GM21529 (cell line): ENCODE measurements around the gene GABRD.

ENCODE experiments used
- ATAC-seq: cut with Tn5 transposase; IDR thresholded peaks from one replicate; pipeline ENCODE4 v1.9.1; 2021; ENCODE audit not compliant: unreplicated experiment

Gene GABRD

DNA sequence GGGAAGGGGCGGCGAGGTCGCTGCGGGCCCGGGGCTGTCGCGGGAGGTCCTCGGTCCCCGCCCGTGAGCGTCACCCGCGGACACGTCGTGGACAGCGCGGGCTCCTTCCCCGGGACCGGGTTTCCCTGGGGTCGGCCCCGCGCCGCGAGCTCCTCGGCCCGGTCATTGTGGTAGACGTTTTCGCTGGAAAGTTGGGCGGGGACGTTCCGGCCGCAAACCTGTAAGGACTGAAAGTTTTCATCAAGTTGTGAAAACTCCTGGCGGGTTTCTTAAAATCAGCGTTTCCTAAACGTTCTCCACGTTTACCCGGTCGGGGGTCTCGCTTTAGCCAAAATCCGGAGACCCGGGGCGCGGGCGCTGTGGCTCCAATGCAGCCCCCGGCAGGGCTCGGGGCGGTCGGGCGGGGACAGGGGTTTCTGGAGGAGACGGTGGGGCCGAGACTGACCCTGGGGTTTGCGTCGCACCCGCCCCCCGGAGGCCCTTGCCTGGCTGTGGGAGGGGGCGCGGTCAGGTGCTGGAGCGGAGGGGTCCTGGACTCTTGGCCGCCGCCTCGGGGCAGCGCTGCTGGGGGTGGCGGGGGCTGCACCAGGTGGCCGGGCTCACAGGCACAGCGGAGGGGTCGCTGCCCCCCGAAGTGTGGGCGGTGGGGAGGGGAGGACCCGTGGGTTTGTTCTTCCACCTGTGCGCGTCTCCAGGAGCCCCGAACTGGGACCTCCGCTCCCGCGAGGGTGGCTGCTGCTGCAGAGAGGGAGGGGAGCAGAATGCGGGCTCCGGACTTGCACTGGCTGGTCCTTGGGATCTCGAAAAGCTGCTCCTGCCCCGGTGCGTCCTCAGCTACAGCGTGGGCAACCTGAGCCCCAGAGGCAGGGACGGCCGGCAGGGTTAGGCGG lies 31.9 kb downstream of the GABRD start:
- no peak for ATAC-seq

- ATAC-seq, result no peak
These were observed 33.0 kb downstream of the GABRD start for GRCh38 chr1:2052054-2052679.

DNA sequence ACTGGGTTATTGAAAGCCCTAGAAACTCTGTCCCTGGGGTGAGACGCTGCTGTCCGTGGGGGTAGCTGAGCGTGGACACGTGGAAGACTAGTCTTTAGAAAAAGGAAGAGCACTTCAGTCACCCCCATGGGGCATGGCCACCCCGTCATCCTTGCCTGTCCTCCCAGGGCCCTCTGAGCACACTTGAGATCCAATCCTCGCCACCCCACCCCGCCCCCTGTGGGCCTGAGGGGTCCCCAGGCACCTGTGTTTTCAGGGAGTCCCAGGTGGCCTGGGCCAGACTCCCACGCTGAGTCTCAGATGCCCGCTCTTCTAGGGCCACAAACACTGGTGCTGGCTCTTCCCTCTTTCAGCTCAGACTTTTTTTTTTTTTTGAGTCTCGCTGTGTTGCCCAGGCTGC lies 33.6 kb downstream of the GABRD start:
- ATAC-seq, result no peak

- no peak for ATAC-seq
These were observed 34.1 kb downstream of the GABRD start for GRCh38 chr1:2053217-2053616.

- ATAC-seq, result no peak
These were observed 34.7 kb downstream of the GABRD start for GRCh38 chr1:2053784-2054376.

DNA sequence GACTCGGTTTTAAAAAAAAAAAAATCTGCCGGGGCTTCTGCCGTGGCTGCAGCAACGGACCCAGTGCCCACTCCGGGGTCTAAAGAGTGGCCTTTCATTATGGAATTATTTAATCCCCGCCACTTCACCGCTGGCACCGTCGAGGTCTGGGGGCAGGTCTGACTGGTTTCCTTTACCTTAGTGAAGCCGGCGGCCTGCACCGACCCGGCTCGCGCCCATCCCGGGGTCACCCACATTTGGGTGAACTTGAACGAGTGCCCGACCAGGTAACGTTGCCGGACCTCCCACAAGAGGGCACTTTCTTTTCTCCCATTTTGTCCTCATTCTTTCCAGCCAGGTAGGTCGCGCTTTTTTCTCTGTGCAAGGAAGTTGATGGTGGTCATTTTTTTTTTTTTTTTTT lies 35.4 kb downstream of the GABRD start:
- ATAC-seq, result no peak

DNA sequence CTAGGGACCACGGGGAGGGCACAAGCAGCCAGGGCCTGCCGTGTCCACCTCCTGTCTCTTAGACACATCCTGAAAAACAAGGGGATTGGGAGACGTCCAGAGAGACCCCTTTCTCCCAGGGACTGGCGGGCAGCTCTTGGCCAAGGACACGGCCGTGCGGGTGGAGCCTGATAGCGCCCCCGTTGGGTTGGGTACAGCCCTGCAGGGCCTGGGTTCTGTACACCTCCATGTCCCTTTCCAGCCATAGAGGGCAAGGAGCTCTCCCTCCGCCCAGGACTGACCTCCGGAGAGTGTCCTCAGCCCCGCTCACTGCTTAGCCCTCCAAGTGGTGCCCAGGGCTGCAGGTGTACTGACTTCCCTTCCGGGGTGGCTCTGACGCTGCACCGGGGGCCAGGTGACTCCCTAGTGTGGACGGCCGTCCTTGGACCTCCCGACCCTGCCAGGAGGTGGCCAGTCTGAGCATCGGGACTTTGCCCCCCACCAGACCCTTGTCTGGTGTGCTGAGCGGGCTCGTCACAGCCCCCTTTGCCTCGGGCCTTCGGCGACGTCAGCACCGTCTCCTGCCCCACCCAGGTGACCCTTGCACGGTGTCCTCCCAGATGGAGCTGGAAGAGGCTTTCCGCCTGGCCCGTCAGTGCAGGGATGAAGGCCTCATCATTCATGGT lies 36.9 kb downstream of the GABRD start:
- no peak for ATAC-seq

DNA sequence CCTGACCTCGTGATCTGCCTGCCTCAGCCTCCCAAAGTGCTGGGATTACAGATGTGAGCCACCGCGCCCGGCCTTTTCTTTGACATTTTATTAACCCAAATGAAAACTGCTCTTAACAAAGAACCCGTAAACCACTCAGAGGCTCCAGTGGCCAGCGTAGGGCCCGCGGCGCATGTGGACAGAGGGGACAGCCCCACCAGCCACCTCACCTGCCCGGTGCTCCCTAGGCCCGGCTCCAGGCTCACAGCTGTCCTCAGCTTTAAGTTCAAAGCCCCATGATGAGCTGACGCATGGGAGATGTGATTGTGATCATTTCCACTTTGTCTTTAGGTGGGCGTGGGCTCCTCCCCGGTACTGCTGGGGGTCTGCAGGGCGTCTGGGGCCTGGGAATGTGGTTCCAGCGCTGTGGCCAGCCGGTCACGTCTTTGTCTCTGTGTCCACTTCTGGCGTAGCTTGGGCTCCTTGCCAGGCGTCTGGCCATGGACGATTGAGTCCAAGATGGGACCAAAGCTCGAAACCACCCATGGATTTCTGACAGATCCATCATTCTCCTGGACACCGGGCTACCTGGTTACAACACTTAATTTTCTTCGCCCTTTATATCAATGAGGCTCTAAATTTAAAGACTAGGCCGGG lies 37.9 kb downstream of the GABRD start:
- ATAC-seq, result no peak

- ATAC-seq, result no peak
These were observed 40.3 kb downstream of the GABRD start for GRCh38 chr1:2059290-2059953.

- no peak for ATAC-seq
These were observed 40.9 kb downstream of the GABRD start for GRCh38 chr1:2060072-2060471.

DNA sequence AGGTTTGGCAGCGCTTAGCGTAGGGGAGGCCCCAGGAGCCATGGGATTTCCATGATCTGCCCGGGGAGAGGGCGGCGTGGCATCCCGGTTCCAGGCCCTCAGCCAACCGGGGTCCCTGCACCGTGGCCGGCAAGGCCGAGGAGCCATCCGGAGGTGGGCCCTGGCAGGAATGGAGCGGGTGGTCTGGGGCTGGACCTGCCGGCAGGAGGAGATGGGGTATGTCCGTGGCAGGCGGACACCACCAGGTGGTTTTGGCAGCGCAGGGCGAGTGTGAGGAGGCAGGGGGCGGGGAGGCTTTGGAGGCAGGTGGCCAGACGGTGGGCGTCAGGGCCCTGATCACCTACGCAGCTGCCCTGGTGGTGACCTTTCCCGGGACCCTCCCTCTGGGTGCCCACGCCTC lies 41.4 kb downstream of the GABRD start:
- ATAC-seq, result no peak

DNA sequence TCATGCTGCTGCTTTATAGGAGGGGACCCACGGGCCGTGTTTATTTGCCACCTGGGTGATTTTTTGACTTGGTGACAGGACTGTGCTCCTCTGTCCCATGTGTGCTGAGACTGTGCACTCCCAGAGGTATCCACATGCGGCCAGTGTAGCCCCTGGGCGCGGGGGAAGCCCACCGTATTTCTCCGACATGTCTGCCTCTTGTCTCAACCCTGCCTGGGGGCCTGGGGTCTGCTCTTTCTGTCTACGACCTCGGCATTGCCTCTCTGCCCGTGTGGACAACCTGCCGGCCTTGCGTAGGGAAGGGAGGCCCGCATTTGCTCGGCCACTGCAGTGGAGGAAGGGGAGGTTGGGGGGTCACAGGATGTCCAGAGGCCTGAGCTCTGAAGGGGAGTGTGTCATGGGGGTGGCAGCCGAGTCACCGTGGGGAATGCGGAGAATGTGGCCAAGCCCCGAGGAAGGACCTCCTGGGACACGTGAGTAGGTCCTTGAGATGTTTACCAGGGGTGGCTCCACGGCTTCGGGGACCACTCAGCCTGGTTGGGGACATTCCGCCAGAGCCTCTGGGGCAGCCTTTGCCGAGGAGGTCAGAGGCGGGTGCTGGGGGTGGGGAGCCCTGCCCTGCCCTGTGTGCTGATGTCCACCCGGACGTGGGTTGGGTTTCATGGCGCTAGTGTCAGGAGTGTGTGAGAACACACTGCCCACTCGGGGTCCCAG lies 42.1 kb downstream of the GABRD start:
- ATAC-seq, result no peak

DNA sequence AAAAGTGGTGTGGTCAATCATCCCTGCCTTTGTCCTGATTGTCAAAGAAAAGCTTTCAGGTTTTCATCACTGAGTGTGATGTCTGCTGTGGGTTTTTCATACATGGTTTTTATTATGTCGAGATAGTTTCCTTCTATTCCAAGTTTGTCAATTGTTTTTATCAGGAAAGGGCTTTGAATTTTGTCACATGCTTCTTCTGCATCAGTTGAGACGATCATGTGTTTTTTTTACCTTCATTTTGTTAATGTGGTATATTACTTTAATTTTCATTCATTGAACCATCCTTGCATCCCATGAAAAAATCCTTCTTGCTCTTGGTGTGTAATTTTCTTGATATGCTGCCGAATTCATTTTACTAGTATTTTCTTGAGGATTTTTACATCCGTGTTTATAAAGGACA lies 46.6 kb downstream of the GABRD start:
- ATAC-seq, result no peak

GRCh38 chr1:2067393-2067792 lies 48.2 kb downstream of the GABRD start:
- ATAC-seq, result no peak

DNA sequence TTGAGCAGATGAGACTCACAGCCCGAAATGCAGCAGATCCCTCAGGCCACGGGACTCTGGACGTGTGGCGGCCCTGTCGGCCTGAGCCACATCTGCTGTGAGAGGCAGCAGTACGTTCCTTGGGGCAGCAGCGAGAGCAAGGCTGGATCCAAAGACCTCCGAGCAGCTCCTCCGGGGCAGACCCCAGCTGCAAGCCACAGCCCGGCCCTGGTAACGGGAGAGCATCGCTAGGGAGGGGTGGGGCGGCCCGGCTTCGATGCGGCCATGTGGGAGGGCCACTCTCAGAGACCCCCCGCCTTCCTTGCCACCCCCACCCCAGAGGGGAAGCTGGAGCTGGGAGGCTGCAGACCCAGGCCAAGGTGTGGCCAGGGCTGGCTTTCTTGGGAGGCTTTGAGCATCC lies 48.8 kb downstream of the GABRD start:
- ATAC-seq, result no peak

- ATAC-seq, result no peak
These were observed 49.8 kb downstream of the GABRD start for GRCh38 chr1:2068951-2069350.

GRCh38 chr1:2070016-2070415 lies 50.9 kb downstream of the GABRD start:
- no peak for ATAC-seq

- ATAC-seq, result no peak
These were observed 51.8 kb downstream of the GABRD start for GRCh38 chr1:2070800-2071530.

- ATAC-seq, result no peak
These were observed 53.1 kb downstream of the GABRD start for GRCh38 chr1:2072109-2072806.
